B cell (primary cell): ENCODE data around the gene KCTD4. TPM values are rescaled to one million over a fixed set of nuclear protein-coding genes. Genes with fewer than 3 reads are reported as not detected.

Source experiments
- ATAC-seq: fragments of 200-7000 bp; cut with Tn5 transposase; one replicate; pipeline ENCODE4 v1.10.0; 2021; ENCODE audit warnings: low read depth, mild to moderate bottlenecking, moderate number of reproducible peaks, moderate library complexity
- CTCF ChIA-PET: fragments of 350-600 bp; sonication (Branson Sonifier 250); formaldehyde crosslinking; loops from one replicate; lab custom pipeline; 2021; ENCODE audit warnings: antibody characterized with exemption, inconsistent platforms; lab: Charles Lee
- POLR2A ChIA-PET: fragments of 350-600 bp; sonication (Branson Sonifier 250); formaldehyde crosslinking; loops from one replicate; lab custom pipeline; 2021; ENCODE audit warnings: antibody characterized with exemption; lab: Charles Lee
- DNase-seq: peaks from one replicate; pipeline ENCODE4 v3.0.0; 2013
- H2AFZ ChIP-seq: 2 replicates; pipeline ENCODE4 v1.6.1; 2012; ENCODE audit warnings: mild to moderate bottlenecking, low read depth, low read length; ENCODE audit not compliant: insufficient read depth, poor library complexity, severe bottlenecking
- H3K27ac ChIP-seq, 2 donors: 1 replicate in 1 of 2; 2 replicates in 1 of 2; pipeline ENCODE4 v1.5.1; 2012 to 2013; ENCODE audit warnings: low read length in 2 of 2, mild to moderate bottlenecking in 2 of 2, moderate library complexity in 1 of 2
- H3K27me3 ChIP-seq, 4 experiments: fragments of 200-600 bp in 1 of 4; sonication (generic) in 1 of 4; replicated peaks in 1 of 4; 1 replicate in 2 of 4; 2 replicates in 2 of 4; pipeline versions ENCODE4 v1.6.1 to v1.7.0; 2013 to 2016; ENCODE audit warnings: low read length in 3 of 4, mild to moderate bottlenecking in 2 of 4, mixed read lengths in 1 of 4, moderate library complexity in 1 of 4; ENCODE audit not compliant: insufficient read depth in 4 of 4, control insufficient read depth in 3 of 4; ENCODE audit errors: control extremely low read depth in 1 of 4
- H3K36me3 ChIP-seq, 2 experiments: replicated peaks in 1 of 2; 1 replicate in 1 of 2; 2 replicates in 1 of 2; pipeline versions ENCODE4 v1.6.1 to v1.7.1; 2013; ENCODE audit warnings: low read length in 1 of 2; ENCODE audit not compliant: insufficient read depth in 2 of 2, control insufficient read depth in 1 of 2; ENCODE audit errors: control extremely low read depth in 1 of 2, extremely low read depth in 1 of 2
- H3K4me1 ChIP-seq, 2 donors: fragments of 200-600 bp in 1 of 2; sonication (generic) in 1 of 2; 1 replicate in 1 of 2; 2 replicates in 1 of 2; pipeline versions ENCODE4 v1.5.1 to v1.6.1; 2013 to 2017; ENCODE audit warnings: low read length in 2 of 2; ENCODE audit not compliant: control insufficient read depth in 2 of 2, insufficient read depth in 2 of 2
- H3K4me2 ChIP-seq: replicated peaks from 2 replicates; pipeline ENCODE3; 2012; ENCODE audit warnings: mild to moderate bottlenecking, low read depth, low read length; ENCODE audit not compliant: poor library complexity, severe bottlenecking
- H3K4me3 ChIP-seq, 5 experiments: fragments of 200-600 bp in 1 of 5; sonication (generic) in 1 of 5; 1 replicate in 3 of 5; 2 replicates in 2 of 5; pipeline versions ENCODE4 v1.5.1 to v1.7.0; 2011 to 2016; ENCODE audit warnings: low read length in 4 of 5, mild to moderate bottlenecking in 4 of 5, low read depth in 2 of 5, control low read depth in 1 of 5, moderate library complexity in 1 of 5; ENCODE audit not compliant: insufficient read depth in 1 of 5; ENCODE audit errors: control extremely low read depth in 1 of 5, extremely low read depth in 1 of 5
- H3K79me2 ChIP-seq: fragments of 200-600 bp; sonication (generic); one replicate; pipeline ENCODE4 v1.6.0; 2016; ENCODE audit warnings: low read length; ENCODE audit not compliant: control insufficient read depth, insufficient read depth
- H3K9ac ChIP-seq: fragments of 200-600 bp; sonication (generic); 2 replicates; pipeline ENCODE4 v1.6.1; 2017; ENCODE audit warnings: mild to moderate bottlenecking, low read length, moderate library complexity
- H3K9me3 ChIP-seq, 3 donors: one replicate each; pipeline versions ENCODE4 v1.6.1 to v1.7.1; 2013; ENCODE audit warnings: low read length in 2 of 3; ENCODE audit not compliant: control insufficient read depth in 2 of 3, insufficient read depth in 1 of 3; ENCODE audit errors: control extremely low read depth in 1 of 3
- H4K20me1 ChIP-seq: 2 replicates; pipeline ENCODE4 v1.6.0; 2012; ENCODE audit warnings: mild to moderate bottlenecking, low read length; ENCODE audit not compliant: insufficient read depth, control insufficient read depth, poor library complexity, severe bottlenecking
- H3K27ac Mint-ChIP-seq: one replicate; pipeline ENCODE4 v1.8.0; 2021; ENCODE audit warnings: mixed read lengths
- H3K27me3 Mint-ChIP-seq: one replicate; pipeline ENCODE4 v1.8.0; 2021; ENCODE audit warnings: mixed read lengths
- H3K4me1 Mint-ChIP-seq: one replicate; pipeline ENCODE4 v1.8.0; 2021; ENCODE audit warnings: mixed read lengths
- H3K4me3 Mint-ChIP-seq: one replicate; pipeline ENCODE4 v1.8.0; 2021; ENCODE audit warnings: mixed read lengths
- H3K9me3 Mint-ChIP-seq: one replicate; pipeline ENCODE4 v1.8.0; 2022; ENCODE audit warnings: mixed read lengths; ENCODE audit not compliant: insufficient read depth
- CTCF ChIP-seq: fragments of 200-600 bp; IDR thresholded peaks from one replicate; pipeline ENCODE4 v1.8.0; 2022; ENCODE audit warnings: antibody characterized with exemption, mild to moderate bottlenecking
- EZH2 ChIP-seq: IDR thresholded peaks from 2 replicates; pipeline ENCODE4 v1.6.1; 2012; ENCODE audit warnings: borderline replicate concordance, low read depth, mild to moderate bottlenecking, moderate library complexity, low read length; ENCODE audit not compliant: insufficient read depth, poor library complexity, severe bottlenecking
- WGBS: methylation state at CpG from one replicate; pipeline ENCODE4 v1.1.5; 2013; ENCODE audit warnings: missing lambda C conversion rate; ENCODE audit not compliant: insufficient coverage; 5-methylcytosine and 5-hydroxymethylcytosine counted together
- intact Hi-C: fragments of 100-400 bp; cut with micrococcal nuclease; formaldehyde crosslinking; loops from one replicate; pipeline ENCODE4 v1.10.0; 2022
- polyA plus RNA-seq: library from polyadenylated mRNA; depleted of rRNA; stranded (reverse); fragments of >200 nt; gene quantifications from 2 replicates; pipeline ENCODE4 v1.2.3, GENCODE V29; 2012
- total RNA-seq, 2 donors: library from RNA; stranded (reverse); fragments of 120-200 nt in 1 of 2; gene quantifications; 1 replicate in 1 of 2; 2 replicates in 1 of 2; pipeline versions ENCODE4 v1.2.3 to v1.2.4, GENCODE V29; 2013 to 2022

The KCTD4 gene
- total and polyA plus RNA-seq, 2 donors (not counting 1 experiment from before 2014, with no cell fraction given): not detected

GRCh38 chr13:45215392-45216077, 14.7 kb upstream of the KCTD4 start:
- no peak for ATAC-seq

GRCh38 chr13:45209229-45209628, 8.4 kb upstream of the KCTD4 start:
- Histone ChIP-seq H3K27ac (no peak overlapping the region), H3K4me3 (no peak overlapping the region), H3K36me3 (peaks cover 5 to 26% of the 10 kb centered on the region in 2 experiments), H3K79me2 (peaks cover 3% of the 10 kb centered on the region), H3K4me2 (no peak overlapping the region), H4K20me1 (no peaks in the 10 kb centered on the region), H3K4me1 (no peaks in the 10 kb centered on the region), H3K27me3 (no peaks in the 10 kb centered on the region), H3K9ac (no peak overlapping the region), H2AFZ (no peak overlapping the region), H3K9me3 (no peaks in the 10 kb centered on the region)
- H3K27me3 Mint-ChIP-seq: no peaks in the 10 kb centered on the region
- ATAC-seq: no peak
- peaks cover 7% of the 10 kb centered on the region for H3K4me1 Mint-ChIP-seq
- DNase-seq: no peak
- CTCF ChIA-PET: no interaction called here
- no peak overlapping the region for H3K4me3 Mint-ChIP-seq
- TF ChIP-seq CTCF (no peak), EZH2 (no peak)
- intact Hi-C loops: no loop called here
- H3K9me3 Mint-ChIP-seq: no peaks in the 10 kb centered on the region
- no peak overlapping the region for H3K27ac Mint-ChIP-seq
- POLR2A ChIA-PET: no interaction called here

More at GRCh38 chr13:45215392-45216077, 14.7 kb upstream of the KCTD4 start:
- Histone ChIP-seq H3K27ac (no peak overlapping the region), H3K27me3 (no peaks in the 10 kb centered on the region), H3K9ac (no peak overlapping the region), H3K4me1 (no peaks in the 10 kb centered on the region), H3K4me3 (no peak overlapping the region), H3K36me3 (peaks cover 5% of the 10 kb centered on the region in 2 experiments), H3K79me2 (peaks cover 5% of the 10 kb centered on the region), H3K9me3 (no peaks in the 10 kb centered on the region), H2AFZ (no peak overlapping the region), H3K4me2 (no peak overlapping the region), H4K20me1 (no peaks in the 10 kb centered on the region)
- peaks cover 10% of the 10 kb centered on the region for H3K4me1 Mint-ChIP-seq
- TF ChIP-seq EZH2: no peak
- TF ChIP-seq CTCF: no peak
- 96% methylated on average over 7 of the region's 9 CpGs for WGBS
- no peak for DNase-seq
- ChIA-PET POLR2A (no interaction called here), CTCF (no interaction called here)
- no peak overlapping the region for H3K4me3 Mint-ChIP-seq
- H3K27ac Mint-ChIP-seq: no peak overlapping the region
- H3K9me3 Mint-ChIP-seq: no peaks in the 10 kb centered on the region
- no peaks in the 10 kb centered on the region for H3K27me3 Mint-ChIP-seq
- intact Hi-C loops: no loop called here
